Measurements from ENCODE around the gene RPL36AL.
A peak's percentile ranks its signal among the peaks of the same experiment; 100 is the strongest.

RPL36AL gene

DNA sequence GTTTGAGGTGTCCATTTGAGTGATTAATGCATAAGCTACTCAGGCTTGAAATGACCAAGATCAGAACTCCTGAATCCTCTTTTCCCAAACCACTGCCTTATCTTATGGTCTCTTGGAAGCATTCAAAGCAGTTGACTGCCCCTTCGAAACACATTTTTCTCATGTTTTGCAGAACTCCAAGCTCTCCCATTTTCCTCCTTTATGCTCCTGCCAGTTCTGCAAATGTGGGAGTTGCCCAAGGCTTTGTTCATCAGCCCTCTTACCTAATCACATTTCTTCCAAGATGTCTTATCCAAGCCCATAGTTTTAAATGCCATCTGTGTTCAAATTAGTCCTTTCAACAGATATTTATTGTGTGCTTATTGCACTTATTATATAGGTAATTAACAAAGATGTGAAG, 16.4 kb upstream of the RPL36AL start:
- no peak overlapping the region for H3K4me3 ChIP-seq (ENCODE audit: severe bottlenecking)
- H3K4me1 ChIP-seq (ENCODE audit: insufficient read depth, poor library complexity, severe bottlenecking): peaks cover 4% of the 10 kb centered on the region
- no peak overlapping the region for H3K27ac ChIP-seq (ENCODE audit: poor library complexity, severe bottlenecking)
- H3K27me3 ChIP-seq (ENCODE audit: insufficient read depth, poor library complexity, severe bottlenecking): no peaks in the 10 kb centered on the region
- H3K9me3 ChIP-seq (ENCODE audit: severe bottlenecking): no peaks in the 10 kb centered on the region
- H3K36me3 ChIP-seq (ENCODE audit: low read depth): peaks cover 47% of the 10 kb centered on the region
- TF ChIP-seq, protein P1, sequence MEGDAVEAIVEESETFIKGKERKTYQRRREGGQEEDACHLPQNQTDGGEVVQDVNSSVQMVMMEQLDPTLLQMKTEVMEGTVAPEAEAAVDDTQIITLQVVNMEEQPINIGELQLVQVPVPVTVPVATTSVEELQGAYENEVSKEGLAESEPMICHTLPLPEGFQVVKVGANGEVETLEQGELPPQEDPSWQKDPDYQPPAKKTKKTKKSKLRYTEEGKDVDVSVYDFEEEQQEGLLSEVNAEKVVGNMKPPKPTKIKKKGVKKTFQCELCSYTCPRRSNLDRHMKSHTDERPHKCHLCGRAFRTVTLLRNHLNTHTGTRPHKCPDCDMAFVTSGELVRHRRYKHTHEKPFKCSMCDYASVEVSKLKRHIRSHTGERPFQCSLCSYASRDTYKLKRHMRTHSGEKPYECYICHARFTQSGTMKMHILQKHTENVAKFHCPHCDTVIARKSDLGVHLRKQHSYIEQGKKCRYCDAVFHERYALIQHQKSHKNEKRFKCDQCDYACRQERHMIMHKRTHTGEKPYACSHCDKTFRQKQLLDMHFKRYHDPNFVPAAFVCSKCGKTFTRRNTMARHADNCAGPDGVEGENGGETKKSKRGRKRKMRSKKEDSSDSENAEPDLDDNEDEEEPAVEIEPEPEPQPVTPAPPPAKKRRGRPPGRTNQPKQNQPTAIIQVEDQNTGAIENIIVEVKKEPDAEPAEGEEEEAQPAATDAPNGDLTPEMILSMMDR (IDR thresholded peaks at IDR 0.05; ENCODE audit: poor library complexity, severe bottlenecking): no peak
- ATAC-seq (ENCODE audit: low read depth): no peak
- no peak for DNase-seq (ENCODE audit: low spot score)

DNA sequence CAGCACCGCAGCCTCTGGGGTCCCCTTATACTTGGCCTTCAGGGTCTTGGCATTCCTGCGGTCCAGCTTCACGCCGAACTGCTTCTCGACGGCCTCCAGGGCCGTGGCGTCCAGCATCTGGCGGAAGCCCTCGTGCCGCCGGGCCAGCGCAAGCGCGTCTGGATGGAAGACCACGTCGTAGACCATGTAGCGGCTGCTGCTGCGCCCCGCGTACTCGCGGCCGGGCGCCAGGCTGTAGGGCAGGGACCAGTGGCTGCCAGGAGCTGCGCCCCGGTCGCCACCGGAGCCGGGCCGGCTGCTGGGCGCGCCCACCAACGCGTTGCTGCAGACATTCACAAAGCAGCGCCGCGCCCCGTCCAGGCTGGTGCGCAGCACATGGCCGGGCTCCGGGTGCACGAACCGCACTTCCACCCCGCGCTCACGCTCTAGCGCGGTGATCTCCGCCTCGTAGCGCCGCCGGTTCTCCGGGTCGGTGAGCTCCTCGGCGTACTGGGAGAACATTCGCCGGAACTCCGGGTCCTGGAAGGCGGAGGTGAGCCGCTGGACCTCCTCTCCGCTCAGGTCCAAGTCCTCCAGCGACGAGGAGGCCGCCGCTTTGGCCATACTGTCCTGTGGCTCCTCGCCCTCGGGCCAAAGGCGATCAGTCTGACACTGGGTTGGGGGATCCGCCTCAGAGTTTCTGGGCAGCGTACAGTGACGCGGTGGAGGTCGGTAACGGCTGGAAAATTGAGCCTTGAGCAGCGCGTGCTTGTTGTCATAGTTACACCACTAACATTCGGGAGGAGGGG, 14.3 kb upstream of the RPL36AL start, which contains the start of gene DNAAF2:
DNAAF2 (minus strand) TSS at position 698 of the 788 bp plus-strand sequence; CDS start at position 603, 95 bp downstream.
- H3K27ac ChIP-seq (ENCODE audit: poor library complexity, severe bottlenecking): peak within 1 kb of the TSS; percentile 80
- H3K9me3 ChIP-seq (ENCODE audit: severe bottlenecking): no peaks in the 10 kb centered on the region
- DNase-seq (ENCODE audit: low spot score) (peak; percentile 75), ATAC-seq (ENCODE audit: low read depth) (peak; percentile 60)
- no peaks in the 10 kb centered on the region for H3K27me3 ChIP-seq (ENCODE audit: insufficient read depth, poor library complexity, severe bottlenecking)
- peaks cover 13% of the 10 kb centered on the region for H3K4me1 ChIP-seq (ENCODE audit: insufficient read depth, poor library complexity, severe bottlenecking)
- H3K4me3 ChIP-seq (ENCODE audit: severe bottlenecking): peak within 1 kb of the TSS; percentile 81
- TF ChIP-seq, protein P1 (IDR thresholded peaks at IDR 0.05; ENCODE audit: poor library complexity, severe bottlenecking): peak; percentile 71
- H3K36me3 ChIP-seq (ENCODE audit: low read depth): peaks cover 42% of the 10 kb centered on the region

DNA sequence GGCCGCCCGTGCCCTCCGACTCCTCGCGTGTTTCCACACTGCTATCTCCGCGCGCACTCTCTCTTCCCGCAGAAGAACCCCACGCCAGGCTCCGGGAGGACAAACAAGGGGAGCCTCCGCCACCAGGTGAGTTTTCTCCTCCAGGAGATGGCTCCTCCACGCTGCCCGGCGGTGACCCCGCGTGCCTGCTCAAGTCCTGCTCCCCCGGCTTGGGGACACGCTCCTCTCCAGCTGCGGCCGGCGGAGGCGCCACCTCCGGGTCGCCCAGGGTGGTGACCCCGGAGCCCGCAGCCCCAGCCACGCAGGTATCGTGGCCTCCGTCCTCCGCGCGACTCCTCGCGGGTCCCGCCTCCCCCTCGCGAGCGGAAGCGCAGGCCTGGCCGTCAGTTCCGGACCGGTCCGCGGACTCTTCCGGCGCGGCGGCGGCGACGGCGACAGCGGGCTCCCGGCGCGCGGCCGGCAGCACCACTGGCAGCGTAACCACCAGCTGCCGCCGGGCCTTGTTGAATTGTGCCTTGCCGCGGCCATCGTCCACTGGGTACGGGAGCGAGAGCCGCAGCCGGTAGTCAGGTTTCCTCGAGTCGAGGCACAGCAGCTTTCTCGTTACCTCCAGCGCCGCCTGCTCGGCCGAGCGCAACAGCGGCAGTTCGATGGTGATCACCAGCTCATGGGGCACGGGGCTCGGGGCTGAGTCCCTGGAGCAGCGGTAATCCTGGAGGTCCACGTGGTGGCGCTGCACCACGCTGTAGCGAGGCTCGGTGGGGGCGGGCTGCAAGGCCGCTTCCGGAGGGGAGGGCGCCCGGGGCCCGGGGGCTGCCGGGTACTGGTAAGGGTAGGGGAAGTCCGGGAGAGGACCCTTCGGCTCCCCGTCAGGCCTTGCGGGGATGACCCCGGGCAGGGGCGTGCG, 13.5 kb upstream of the RPL36AL start:
- ATAC-seq (ENCODE audit: low read depth) (peak; percentile 83), DNase-seq (ENCODE audit: low spot score) (peak; percentile 97)
- no peaks in the 10 kb centered on the region for H3K27me3 ChIP-seq (ENCODE audit: insufficient read depth, poor library complexity, severe bottlenecking)
- TF ChIP-seq, protein P1 (IDR thresholded peaks at IDR 0.05; ENCODE audit: poor library complexity, severe bottlenecking): peak; percentile 99
- peaks cover 13% of the 10 kb centered on the region for H3K4me1 ChIP-seq (ENCODE audit: insufficient read depth, poor library complexity, severe bottlenecking)
- peak overlapping the region; percentile 80 for H3K27ac ChIP-seq (ENCODE audit: poor library complexity, severe bottlenecking)
- H3K9me3 ChIP-seq (ENCODE audit: severe bottlenecking): no peaks in the 10 kb centered on the region
- H3K4me3 ChIP-seq (ENCODE audit: severe bottlenecking): peak overlapping the region; percentile 81
- peaks cover 36% of the 10 kb centered on the region for H3K36me3 ChIP-seq (ENCODE audit: low read depth)

DNA sequence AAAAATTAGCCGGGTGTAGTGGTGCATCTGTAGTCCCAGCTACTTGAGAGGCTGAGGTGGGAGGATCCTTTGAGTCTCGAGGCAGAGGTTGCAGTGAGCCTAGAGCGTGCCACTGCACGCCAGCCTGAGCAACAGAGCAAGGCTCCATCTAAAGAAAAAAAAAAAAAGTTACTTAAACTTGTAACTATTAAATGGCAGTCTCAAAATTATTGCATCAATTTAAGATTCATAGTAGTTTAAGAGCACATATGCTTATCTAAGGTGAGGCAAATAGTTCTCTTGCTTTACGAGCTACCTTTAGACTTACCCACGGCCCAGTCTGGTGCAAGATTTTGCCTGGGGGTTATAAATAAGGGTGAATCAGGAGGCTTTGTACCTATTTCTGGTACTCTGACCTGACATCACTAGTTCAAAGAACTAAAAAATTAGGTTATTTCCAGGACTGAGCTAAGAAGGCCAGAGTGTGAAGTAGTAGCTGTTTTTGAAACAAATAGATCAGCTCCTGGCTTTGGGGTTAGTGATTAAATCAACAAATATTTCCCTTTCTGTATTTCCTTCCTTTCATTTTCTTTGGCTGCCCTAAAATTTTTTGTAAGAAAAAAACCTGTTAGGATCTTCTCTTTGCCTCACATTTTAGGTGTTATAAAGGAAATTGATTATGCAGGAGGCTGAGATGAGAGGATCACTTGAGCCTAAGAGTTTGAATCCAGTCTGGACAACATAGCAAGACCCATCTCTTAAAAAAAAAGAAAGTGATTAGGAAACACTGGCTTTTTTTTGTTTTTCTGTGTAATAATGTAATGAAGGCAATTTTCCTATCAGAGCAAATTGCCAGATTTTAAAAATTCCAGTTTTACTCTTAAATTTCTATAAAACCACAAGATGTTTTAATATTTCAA, 3.8 kb upstream of the RPL36AL start:
- no peak for DNase-seq (ENCODE audit: low spot score)
- H3K27ac ChIP-seq (ENCODE audit: poor library complexity, severe bottlenecking): peak overlapping the region; percentile 47
- H3K27me3 ChIP-seq (ENCODE audit: insufficient read depth, poor library complexity, severe bottlenecking): no peaks in the 10 kb centered on the region
- peak; percentile 29 for ATAC-seq (ENCODE audit: low read depth)
- peaks cover 18% of the 10 kb centered on the region for H3K4me1 ChIP-seq (ENCODE audit: insufficient read depth, poor library complexity, severe bottlenecking)
- no peak overlapping the region for H3K4me3 ChIP-seq (ENCODE audit: severe bottlenecking)
- peaks cover 57% of the 10 kb centered on the region for H3K36me3 ChIP-seq (ENCODE audit: low read depth)
- no peaks in the 10 kb centered on the region for H3K9me3 ChIP-seq (ENCODE audit: severe bottlenecking)
- TF ChIP-seq, protein P1 (IDR thresholded peaks at IDR 0.05; ENCODE audit: poor library complexity, severe bottlenecking): no peak
